Measurements from ENCODE around the gene GPR87.

Gene GPR87

DNA sequence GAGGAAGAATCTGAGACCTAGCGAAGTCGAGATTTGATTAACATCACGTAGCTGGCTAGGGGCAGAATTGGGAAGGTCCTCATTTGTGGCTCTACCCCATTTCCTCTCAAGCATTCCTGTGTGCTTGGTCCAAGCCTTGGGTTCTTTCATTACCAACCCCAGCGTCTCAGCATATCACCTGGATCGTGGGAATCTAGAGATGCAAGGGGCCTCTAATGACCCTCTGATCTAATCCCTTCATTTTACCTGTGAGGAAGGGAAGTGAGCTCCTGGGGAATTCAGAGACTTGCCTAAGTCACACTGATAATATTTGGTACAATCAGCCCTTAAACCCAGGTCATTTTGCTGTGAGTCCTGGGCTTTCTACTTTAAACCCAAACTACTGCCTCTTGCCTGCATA lies 2.0 kb downstream of the GPR87 start:
- DNase-seq: no peak

DNA sequence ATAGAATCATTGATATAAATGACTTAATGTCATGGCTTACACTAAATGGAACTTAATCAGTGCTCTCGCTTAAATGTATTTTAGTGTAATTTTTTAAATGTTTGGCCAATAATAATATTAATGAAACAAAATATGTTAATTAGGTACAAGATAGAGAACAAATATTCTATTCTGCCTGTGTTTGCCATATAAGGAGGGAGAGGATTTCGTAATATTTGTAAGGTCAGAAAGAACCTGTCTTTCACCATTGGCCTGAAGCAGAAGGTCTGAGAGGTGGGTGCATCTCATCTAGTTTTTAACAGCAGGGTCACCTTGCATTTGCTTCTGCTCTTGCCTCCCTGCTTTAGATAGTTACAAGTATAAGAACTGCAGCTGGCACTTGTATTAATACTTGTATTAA lies 2.5 kb downstream of the GPR87 start:
- DNase-seq: no peak

GRCh38 chr3:151312972-151313371 lies 3.6 kb downstream of the GPR87 start:
- DNase-seq: no peak

DNA sequence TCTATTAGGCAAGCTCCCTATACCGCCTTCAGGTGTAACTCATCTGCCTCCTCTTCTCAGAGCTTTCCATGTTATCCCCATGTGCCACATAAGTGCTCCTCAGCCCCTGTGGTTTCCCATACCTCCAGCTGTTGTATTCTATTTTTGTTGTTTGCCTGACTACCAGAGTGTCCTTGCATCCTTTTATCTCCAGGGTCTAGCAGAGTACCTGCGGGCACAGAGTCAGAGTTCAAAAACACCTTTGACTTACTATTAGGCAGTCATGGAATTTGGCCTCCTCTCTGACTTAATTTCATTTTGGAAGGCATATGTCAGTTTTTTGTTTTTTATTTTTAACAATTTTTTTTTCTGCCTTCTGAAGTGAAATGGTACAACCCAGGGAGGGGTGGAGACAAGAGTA lies 7.1 kb downstream of the GPR87 start:
- no peak for DNase-seq

GRCh38 chr3:151307583-151308488 lies 8.8 kb downstream of the GPR87 start:
- no peak for DNase-seq

- DNase-seq: no peak
Observed at GRCh38 chr3:151307131-151307530, 9.5 kb downstream of the GPR87 start.

DNA sequence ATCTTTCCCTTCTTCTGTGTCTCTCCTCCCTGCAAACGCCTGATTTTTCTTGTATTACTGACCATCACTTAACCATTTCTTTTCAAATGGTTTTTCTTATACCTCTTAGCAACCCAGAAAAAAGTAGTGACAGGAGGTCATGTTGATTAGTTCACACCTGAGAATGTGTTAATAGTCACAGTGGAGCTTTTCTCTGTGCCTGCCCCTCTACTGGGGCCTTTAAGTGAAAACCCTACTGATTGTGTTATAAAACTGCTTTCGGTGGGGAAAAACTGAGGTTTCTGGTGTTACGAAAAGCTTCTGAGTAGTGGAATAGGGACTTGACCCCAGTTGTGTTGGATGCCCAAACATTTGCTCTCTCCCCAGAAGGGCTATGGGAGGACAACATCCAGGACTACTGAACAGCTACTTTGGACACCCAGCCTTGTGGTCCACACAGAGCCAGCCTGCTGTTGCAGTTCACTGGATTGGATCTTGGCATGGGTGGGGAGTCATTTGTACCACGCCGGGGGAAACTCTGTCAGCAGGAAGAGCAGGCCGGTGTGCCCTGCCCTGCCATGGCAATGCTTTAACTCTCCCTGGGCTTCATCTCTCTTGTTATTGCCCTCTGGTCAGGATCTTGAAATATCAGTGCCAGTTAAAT lies 10.3 kb downstream of the GPR87 start:
- no peak for DNase-seq

- no peak for DNase-seq
Observed at GRCh38 chr3:151305775-151306151, 10.9 kb downstream of the GPR87 start.

DNA sequence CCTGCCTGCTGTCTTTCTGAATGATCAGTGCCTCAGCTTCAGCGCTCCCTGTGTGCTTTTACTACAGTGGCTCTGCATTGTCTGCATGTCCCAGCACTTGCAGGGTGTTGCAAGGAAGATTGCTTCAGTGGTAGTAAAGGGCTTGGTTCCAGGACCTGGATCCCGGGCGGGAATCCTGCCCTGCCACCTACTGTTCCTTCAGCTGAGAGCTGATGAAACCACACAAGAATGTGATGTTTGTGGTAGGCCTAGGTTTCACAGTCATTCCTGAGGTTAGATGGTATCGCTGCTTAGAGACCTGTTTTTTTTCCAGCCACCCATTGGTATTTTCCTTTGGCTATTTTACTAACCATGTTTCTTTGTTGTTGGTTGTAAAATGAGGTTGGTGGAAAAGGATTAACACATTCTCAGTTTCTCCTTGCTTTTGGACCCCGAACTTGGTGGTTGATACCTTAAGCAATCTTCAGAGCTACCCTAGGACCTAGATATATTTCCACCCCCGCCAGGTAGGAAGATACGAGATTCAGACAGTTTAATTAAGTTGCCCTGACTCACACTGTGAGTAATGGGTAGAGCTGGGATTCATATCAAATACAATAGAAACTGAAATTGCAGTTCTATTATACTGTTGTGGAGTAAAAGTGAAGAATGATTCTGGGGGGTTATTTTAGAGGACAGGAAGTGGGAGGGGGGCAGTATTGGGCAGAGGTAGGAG lies 11.4 kb downstream of the GPR87 start:
- no peak for DNase-seq

GRCh38 chr3:151303751-151304150 lies 12.9 kb downstream of the GPR87 start:
- DNase-seq: no peak

GRCh38 chr3:151301787-151302186 lies 14.8 kb downstream of the GPR87 start:
- no peak for DNase-seq

DNA sequence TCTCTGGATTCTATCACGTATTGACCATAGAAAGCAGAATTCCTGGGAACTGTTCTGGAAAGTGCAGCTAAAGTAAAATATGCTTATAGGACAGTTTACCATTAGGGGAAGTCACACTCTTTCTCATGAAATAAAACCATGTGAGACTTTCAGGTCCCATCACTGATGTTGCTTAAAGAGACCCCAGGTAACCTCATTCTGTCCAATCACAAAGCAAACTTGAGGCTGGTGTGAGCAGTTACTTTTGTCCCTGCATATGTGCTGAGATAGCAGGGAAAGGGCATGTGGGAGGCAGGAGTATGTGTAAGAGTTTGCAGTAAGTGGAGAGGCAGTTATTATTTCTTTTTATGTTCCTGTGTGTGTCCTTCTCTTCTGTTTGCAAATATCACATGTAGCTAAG lies 16.1 kb downstream of the GPR87 start:
- DNase-seq: no peak

- no peak for DNase-seq
Observed at GRCh38 chr3:151299006-151299405, 17.6 kb downstream of the GPR87 start.

GRCh38 chr3:151297429-151297828 lies 19.2 kb downstream of the GPR87 start:
- no peak for DNase-seq

GRCh38 chr3:151296226-151296625 lies 20.4 kb downstream of the GPR87 start:
- no peak for DNase-seq

- DNase-seq: no peak
Observed at GRCh38 chr3:151293127-151293526, 23.5 kb downstream of the GPR87 start.

DNA sequence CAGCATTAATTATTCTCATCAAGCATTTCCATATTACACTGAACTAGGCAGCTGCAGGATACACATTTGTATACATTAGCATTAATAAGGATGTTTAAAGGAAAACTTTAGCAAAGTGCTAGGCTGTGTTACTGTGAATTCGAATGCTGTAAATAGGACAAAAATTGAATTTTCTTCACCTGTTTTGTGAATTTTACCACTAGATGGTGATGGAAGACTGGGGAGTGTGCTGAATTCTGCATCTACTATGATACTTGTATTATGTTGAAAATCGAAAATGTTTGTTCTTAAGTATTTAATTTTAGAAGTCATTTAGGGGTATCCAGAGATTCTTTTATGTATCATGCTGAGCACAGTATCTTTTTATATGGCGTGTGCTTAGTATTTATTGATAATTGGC lies 25.9 kb downstream of the GPR87 start:
- no peak for DNase-seq

DNA sequence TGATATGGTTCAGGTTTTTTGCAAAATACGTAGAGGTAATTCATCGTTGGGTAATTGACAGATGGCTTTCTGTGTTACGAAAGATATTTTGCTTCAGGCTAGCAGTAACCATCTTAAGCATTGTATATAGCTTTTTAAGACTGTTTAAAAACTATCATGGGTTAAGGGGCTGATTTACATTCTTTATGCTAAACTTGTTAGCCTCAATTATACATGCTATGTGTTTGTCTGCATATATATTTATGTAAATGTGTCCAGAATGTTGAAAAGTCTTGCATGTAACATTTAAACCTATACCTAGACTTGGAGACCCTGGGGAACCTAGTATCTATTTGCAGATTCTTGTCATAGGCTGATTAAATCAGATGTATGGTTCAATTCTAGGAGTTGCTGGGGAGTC lies 27.2 kb downstream of the GPR87 start:
- no peak for DNase-seq

- no peak for DNase-seq
Observed at GRCh38 chr3:151285940-151286339, 30.7 kb downstream of the GPR87 start.

DNA sequence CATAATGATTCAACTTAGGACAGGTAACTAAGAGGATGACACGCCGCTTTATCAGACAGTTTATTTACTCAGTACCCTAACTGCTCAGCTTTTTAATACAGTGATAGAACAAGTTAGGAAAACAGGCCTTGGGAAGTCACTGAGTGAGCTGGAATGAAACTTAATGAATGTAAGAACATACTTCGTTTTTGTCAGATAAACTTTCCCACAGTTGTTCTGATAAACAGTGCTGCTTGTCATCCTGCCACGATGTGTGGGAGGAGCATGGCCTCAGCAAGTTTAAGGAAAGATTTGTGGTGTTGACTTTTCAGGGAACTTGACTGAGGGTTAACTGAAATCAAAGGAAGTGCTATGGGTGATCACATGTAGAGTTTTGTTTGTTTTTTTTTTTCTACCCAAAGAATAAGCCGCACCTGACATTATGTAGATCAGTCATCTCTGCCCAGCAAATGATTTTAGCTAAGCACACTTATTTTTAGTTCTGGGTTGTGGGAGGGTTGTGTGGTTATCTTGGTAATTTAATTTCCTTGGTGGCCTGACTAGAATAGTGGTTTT lies 32.6 kb downstream of the GPR87 start:
- DNase-seq: peak in 1 of 2 experiments; percentile 15

GRCh38 chr3:151283387-151283786 lies 33.2 kb downstream of the GPR87 start:
- no peak for DNase-seq

GRCh38 chr3:151282921-151283320 lies 33.7 kb downstream of the GPR87 start:
- DNase-seq: no peak

DNA sequence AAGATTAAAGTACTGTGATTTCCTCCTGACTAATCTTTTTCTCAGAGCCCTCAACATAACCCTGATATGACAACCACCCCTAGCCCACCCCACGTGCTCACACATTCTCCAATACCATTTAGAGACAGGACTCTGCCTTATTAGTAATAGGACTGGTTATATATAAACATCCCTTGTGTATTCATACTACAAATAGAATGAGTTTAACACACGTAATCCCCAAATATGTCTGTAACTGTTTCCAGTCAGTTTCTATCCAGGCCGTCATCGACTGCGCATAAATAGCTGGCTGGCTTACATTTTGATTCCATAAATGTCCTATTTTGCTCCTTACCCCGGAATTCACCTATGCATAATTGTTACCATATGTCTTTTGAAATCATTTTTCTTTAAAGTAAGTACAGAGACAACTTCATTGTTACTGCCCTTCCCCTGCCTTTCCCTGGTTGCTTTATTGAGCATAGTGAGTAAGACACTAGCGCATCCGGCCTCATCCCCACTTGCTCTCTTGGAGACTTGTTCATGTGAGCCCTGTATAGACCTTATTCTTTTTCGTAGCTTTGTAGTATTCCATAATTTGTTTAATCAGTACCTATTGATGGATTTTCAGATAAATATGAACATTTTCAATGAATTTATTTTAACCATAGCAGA lies 34.8 kb downstream of the GPR87 start:
- DNase-seq: no peak
